Stimulated activated naive CD8-positive, alpha-beta T cell treated with anti-CD3 and anti-CD28 coated beads, Interleukin-15, amount 100 ng/mL, for 72 hours (primary cell): ENCODE data around the gene LHPP.
"Not testable (repeated sequence)": the region's sequence is repeated elsewhere in the genome, so short reads cannot be mapped to it uniquely, and the experiment has no call there.

Experiments
- ATAC-seq: fragments of 150-1000 bp; cut with Tn5 transposase; 2 replicates; pipeline ENCODE4 v1.10.0; 2021; ENCODE audit warnings: mild to moderate bottlenecking, moderate library complexity
- DNase-seq, 2 donors: peaks; one replicate each; pipeline ENCODE4 v3.0.0; 2021 to 2022
- H3K27ac Mint-ChIP-seq, 2 donors: one replicate each; pipeline ENCODE4 v1.8.0; 2022; ENCODE audit warnings: mild to moderate bottlenecking in 2 of 2, mixed read lengths in 2 of 2, moderate library complexity in 2 of 2
- H3K27me3 Mint-ChIP-seq: one replicate; pipeline ENCODE4 v1.8.0; 2022; ENCODE audit warnings: mixed read lengths
- H3K4me1 Mint-ChIP-seq: one replicate; pipeline ENCODE4 v1.8.0; 2022; ENCODE audit warnings: mild to moderate bottlenecking, mixed read lengths
- H3K4me3 Mint-ChIP-seq, 2 donors: one replicate each; pipeline ENCODE4 v1.8.0; 2022; ENCODE audit warnings: mild to moderate bottlenecking in 2 of 2, mixed read lengths in 2 of 2, moderate library complexity in 1 of 2
- H3K9me3 Mint-ChIP-seq, 2 donors: one replicate each; pipeline ENCODE4 v1.8.0; 2022; ENCODE audit warnings: mixed read lengths in 2 of 2

The LHPP gene

GRCh38 chr10:124538706-124539105 lies 77.1 kb downstream of the LHPP start:
- Mint-ChIP-seq H3K4me1 (peaks cover 19% of the 10 kb centered on the region), H3K4me3 (no peak overlapping the region), H3K9me3 (no peaks in the 10 kb centered on the region), H3K27ac (no peak overlapping the region), H3K27me3 (no peaks in the 10 kb centered on the region)
- DNase-seq (no peak), ATAC-seq (no peak)

DNA sequence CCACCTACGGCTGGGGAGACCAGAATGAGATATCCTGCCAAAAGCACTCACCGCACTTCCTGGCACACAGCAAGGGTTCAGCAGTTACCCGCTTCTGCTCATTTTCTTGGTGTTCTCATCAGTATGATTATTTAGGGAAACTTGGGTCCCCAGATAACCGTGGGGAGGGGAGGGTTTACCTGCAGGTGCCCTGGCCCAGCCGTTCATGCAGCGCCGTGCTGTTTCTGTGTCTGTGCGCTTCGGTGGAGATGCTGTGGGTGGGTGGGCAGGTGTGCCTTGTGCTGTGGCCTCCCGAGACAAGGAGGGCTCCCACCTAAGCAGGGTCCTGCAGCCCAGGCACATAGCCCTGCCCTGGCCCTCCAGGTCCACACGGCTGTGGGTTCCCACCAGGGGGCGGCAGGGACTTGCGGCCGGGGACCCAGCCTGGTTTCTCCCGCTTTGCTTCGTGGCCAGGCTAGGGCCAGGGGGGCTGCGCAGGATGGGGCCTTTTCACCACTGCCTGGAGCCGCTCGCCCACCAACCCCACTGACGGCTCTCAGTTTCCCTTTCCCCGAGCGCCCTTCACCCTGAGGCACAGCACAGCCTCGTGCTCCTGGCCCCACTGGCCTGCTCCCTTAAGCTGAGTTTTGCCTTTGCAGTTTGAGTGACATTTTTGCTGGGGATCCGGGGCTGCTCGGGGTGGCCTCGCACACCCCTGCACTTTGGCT lies 78.5 kb downstream of the LHPP start:
- peak overlapping the region in 1 of 2 donors; percentile 12 for H3K27ac Mint-ChIP-seq

GRCh38 chr10:124541076-124541903 lies 79.7 kb downstream of the LHPP start:
- Mint-ChIP-seq H3K4me1 (peaks cover 27% of the 10 kb centered on the region), H3K9me3 (no peaks in the 10 kb centered on the region), H3K27me3 (no peaks in the 10 kb centered on the region), H3K4me3 (no peak overlapping the region), H3K27ac (no peak overlapping the region)
- ATAC-seq (no peak), DNase-seq (no peak)

More for the DNA sequence above, 78.5 kb downstream of the LHPP start:
- Mint-ChIP-seq H3K4me3 (peak overlapping the region in 1 of 2 donors; percentile 15), H3K27me3 (no peaks in the 10 kb centered on the region), H3K9me3 (no peaks in the 10 kb centered on the region), H3K4me1 (peaks cover 18% of the 10 kb centered on the region)
- DNase-seq (peak; percentile 59 to 64), ATAC-seq (peak; percentile 74)

DNA sequence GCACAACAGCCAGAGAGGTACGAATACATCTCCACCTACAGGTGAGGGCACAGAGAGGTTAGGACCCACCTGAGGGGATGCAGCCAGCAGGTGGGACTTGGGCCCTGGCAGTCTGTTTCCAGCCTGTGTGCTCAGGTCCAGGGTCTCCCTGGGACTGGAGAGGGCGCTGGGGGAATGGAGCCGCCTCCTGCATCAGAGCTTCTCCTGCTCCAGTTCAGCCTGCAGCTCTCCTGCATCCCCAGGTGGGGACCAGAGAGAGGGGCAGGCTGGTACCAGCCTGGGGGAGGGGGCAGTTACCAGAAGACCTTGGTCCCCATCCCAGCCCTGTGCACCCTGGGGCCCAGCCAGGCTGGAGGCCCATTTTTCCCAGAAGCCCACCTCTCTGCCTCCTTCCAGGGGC lies 80.7 kb downstream of the LHPP start:
- Mint-ChIP-seq H3K9me3 (no peaks in the 10 kb centered on the region), H3K4me1 (peaks cover 27% of the 10 kb centered on the region), H3K27me3 (no peaks in the 10 kb centered on the region), H3K4me3 (no peak overlapping the region), H3K27ac (no peak overlapping the region)
- ATAC-seq (no peak), DNase-seq (no peak)

DNA sequence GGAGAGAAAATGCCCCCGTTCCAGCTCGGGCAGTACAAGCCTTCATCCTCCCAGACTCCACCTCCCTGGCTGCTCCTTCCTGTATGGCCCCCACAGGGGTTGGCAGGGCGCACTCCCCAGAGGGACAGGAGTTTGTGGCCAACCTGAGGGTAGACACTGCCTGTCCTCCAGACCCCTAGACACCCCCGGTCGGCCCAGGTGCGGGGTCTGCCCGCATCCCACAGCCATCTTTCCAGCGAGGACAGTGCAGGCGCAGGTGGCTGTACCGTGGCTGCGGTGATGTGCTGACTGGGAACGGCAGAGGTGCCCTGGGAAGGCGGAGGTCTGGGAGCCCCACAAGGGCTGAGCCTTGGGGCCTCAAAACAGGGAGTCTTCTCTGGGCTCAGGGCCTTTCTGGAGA lies 81.5 kb downstream of the LHPP start:
- Mint-ChIP-seq H3K4me1 (peaks cover 27% of the 10 kb centered on the region), H3K9me3 (no peaks in the 10 kb centered on the region), H3K4me3 (no peak overlapping the region), H3K27ac (no peak overlapping the region), H3K27me3 (no peaks in the 10 kb centered on the region)
- no peak for ATAC-seq
- DNase-seq, result no peak

- DNase-seq (no peak), ATAC-seq (peak; percentile 6)
- no peak overlapping the region for H3K4me3 Mint-ChIP-seq
- no peaks in the 10 kb centered on the region for H3K27me3 Mint-ChIP-seq
- peak overlapping the region in 1 of 2 donors; percentile 63 for H3K27ac Mint-ChIP-seq
- no peaks in the 10 kb centered on the region for H3K9me3 Mint-ChIP-seq
- peaks cover 27% of the 10 kb centered on the region for H3K4me1 Mint-ChIP-seq
Observed at GRCh38 chr10:124543971-124544370, 82.3 kb downstream of the LHPP start.

DNA sequence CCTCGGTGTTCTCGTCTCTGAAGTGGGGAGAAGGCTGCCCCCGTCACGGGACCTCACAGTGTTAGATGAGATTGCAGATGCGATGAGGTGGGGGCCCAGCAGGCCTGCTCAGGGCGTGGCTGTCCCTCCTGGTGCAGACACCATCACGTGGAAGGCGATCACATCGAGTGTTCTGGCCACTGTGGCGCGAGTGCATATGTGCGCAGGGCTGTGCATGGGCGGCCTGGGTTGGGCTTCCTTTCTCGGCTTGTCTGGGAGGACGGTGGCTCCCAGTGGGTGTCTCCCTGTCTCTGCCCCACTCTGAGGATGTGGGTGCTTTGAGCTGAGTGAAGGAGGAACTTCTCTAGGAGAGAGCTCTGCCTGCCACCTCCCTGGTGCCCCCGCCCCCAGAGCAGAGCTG lies 83.1 kb downstream of the LHPP start:
- Mint-ChIP-seq H3K27me3 (no peaks in the 10 kb centered on the region), H3K4me3 (no peak overlapping the region), H3K4me1 (peaks cover 26% of the 10 kb centered on the region), H3K9me3 (no peaks in the 10 kb centered on the region), H3K27ac (no peak overlapping the region)
- no peak for ATAC-seq
- no peak for DNase-seq

GRCh38 chr10:124545351-124546054 lies 83.9 kb downstream of the LHPP start:
- Mint-ChIP-seq H3K9me3 (no peaks in the 10 kb centered on the region), H3K27me3 (no peaks in the 10 kb centered on the region), H3K27ac (no peak overlapping the region), H3K4me1 (peaks cover 18% of the 10 kb centered on the region), H3K4me3 (peak overlapping the region in 1 of 2 donors; percentile 49)
- ATAC-seq, result no peak
- no peak for DNase-seq

- H3K4me1 Mint-ChIP-seq, result peaks cover 17% of the 10 kb centered on the region
- no peaks in the 10 kb centered on the region for H3K9me3 Mint-ChIP-seq
- H3K4me3 Mint-ChIP-seq, result no peak overlapping the region
- no peak for DNase-seq
- no peak for ATAC-seq
- H3K27ac Mint-ChIP-seq, result no peak overlapping the region
- no peaks in the 10 kb centered on the region for H3K27me3 Mint-ChIP-seq
Observed at GRCh38 chr10:124546055-124546369, 84.4 kb downstream of the LHPP start.

DNA sequence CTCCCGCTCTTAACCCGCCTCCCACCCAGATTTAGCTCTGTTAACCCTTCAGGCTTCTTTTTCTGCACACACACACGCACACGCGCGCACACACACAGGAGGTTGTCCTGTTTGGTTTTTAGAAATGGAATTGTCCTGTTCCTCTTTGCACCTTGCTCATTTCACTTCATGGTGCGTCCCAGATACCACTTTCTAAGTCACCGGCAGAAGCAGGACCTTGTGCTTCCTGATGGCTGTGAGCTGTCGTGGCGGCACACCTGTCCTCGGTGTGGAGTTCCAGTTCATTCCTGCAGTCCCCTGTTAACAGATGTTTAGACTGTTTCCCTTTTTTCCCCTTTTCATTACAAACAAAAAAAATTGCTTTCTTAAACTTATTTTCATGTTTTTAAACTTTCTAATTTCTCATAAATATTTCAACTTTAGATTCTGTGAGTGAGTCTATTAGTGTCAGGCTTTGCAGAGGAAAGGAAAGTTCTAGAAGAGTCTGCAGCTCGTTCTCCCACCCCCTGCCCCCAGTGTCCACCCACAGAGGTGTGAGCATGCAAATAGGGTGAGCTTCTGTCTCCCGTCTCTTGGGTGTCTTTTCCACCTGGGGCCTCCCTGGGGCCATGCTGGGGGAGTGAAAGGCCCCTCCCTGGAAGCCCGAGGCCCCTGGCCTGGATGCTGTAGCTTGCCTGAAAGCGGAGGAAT lies 85.5 kb downstream of the LHPP start:
- no peak overlapping the region for H3K27ac Mint-ChIP-seq
- ATAC-seq (no peak), DNase-seq (no peak)
- H3K4me3 Mint-ChIP-seq, result no peak overlapping the region
- H3K27me3 Mint-ChIP-seq, result no peaks in the 10 kb centered on the region
- no peaks in the 10 kb centered on the region for H3K9me3 Mint-ChIP-seq
- peaks cover 17% of the 10 kb centered on the region for H3K4me1 Mint-ChIP-seq

DNA sequence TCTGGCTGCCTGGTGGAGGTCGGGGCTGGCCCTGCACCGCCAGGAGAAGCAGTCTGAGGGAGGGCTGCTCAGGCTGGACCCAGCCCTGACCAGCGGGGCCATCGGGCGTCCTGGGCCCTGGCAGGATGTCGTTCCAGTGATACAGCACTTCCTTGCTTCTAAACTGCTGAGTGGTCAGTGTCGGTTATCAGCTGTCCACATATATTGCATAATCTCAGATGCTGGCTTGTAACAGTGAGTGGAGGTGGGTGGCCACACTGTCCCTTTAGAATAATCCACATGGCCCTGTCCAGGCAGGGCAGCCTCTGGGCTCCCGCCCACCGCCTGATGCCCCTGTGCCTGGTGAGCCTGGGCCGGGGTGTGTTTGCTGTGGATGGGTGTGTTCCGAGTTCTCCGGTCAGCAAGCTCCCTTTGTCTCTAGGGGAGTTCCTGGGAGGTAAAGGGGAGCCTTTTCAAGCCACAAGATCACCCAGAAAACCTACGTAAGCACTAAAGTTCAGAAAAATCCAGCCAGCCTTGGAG lies 86.1 kb downstream of the LHPP start:
- no peak overlapping the region for H3K4me3 Mint-ChIP-seq
- no peaks in the 10 kb centered on the region for H3K27me3 Mint-ChIP-seq
- no peak overlapping the region for H3K27ac Mint-ChIP-seq
- H3K4me1 Mint-ChIP-seq, result peaks cover 17% of the 10 kb centered on the region
- ATAC-seq, result no peak
- DNase-seq, result no peak
- no peaks in the 10 kb centered on the region for H3K9me3 Mint-ChIP-seq

GRCh38 chr10:124549171-124549570 lies 87.5 kb downstream of the LHPP start:
- not testable (repeated sequence) for DNase-seq, H3K27ac Mint-ChIP-seq, H3K4me3 Mint-ChIP-seq, H3K27me3 Mint-ChIP-seq, ATAC-seq, H3K9me3 Mint-ChIP-seq
- peaks cover 17% of the 10 kb centered on the region for H3K4me1 Mint-ChIP-seq

DNA sequence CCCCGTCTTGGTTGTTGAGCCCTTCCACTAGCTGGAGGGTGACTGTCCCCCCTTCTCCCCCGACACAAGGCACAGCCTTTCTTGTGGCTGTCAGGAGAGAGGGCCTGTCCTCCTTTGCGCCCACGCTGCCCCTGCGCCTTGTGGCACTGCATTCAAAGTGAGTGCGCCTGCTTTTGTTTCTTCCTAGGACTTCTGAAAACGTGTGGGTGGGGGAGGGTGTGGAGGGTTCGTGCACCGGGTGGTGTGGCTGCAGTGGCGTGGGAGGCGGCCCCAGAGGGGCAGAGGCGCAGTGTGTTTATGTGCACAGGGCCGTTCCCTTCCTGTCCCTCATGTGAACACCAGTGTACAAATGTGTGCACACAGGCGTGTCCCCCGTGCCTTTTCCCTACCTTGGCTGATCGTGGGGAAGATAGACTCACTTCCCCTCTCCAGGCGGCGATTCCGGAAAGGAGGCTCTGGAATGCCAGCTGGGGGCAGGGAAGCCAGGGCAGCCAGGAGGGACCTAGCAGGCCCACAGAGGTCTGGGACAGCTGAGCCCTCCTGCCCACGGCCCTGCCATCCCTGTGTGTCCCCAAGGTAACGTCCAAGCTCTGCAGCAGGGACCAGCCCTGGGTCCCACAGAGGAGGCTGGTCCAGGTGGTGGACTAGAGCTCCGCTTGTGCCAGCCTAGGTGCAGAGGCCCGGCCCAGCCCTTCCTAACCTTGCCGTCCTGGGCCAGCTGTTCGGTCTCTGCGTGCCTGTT lies 88.8 kb downstream of the LHPP start:
- peaks cover 5% of the 10 kb centered on the region for H3K4me1 Mint-ChIP-seq
- DNase-seq (no peak), ATAC-seq (peak; percentile 3)
- H3K27ac Mint-ChIP-seq, result no peak overlapping the region
- H3K4me3 Mint-ChIP-seq, result no peak overlapping the region
- no peaks in the 10 kb centered on the region for H3K9me3 Mint-ChIP-seq
- no peaks in the 10 kb centered on the region for H3K27me3 Mint-ChIP-seq

DNA sequence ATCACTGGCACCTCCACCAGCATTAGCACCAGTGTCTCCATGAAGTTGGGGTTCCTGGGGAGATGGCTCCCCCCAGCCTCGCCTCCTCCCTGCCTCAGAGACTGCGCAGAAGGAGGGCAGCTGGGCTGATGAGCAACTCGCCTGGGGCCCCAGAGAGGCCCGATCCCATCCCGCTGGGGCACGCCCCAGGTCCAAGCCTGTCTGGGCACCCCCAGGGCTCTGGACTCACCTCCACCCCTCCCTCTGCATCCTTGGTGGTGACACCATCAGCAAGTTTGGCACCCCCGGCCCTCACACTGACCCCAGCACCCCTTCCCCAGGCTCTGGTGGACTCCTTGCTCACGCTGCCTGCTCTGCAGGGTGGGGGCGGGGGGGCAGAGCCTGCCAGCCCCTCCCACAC lies 89.5 kb downstream of the LHPP start:
- no peak for DNase-seq
- no peak overlapping the region for H3K27ac Mint-ChIP-seq
- no peaks in the 10 kb centered on the region for H3K9me3 Mint-ChIP-seq
- peak; percentile 36 for ATAC-seq
- no peaks in the 10 kb centered on the region for H3K4me1 Mint-ChIP-seq
- H3K4me3 Mint-ChIP-seq, result no peak overlapping the region
- no peaks in the 10 kb centered on the region for H3K27me3 Mint-ChIP-seq

DNA sequence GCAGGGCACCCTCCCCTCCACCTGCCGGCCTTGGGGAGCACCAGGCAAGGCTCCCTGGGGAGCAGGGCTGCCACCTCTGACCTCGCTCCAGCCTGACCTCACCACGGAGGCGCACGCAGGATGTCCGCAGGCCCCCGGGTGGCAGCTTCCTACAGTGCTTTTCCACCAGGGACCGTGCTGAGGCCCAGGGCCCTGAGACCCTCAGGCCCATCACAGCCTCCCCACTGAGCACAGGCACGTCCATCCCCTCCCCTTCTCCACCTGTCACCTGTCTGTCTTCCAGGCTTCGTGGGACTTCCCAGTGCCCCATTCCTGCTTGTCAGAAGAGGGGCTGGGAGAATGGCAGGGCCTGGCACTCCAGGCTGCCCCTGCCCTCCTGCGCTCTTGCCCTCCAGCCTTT lies 90.1 kb downstream of the LHPP start:
- Mint-ChIP-seq H3K9me3 (no peaks in the 10 kb centered on the region), H3K27me3 (no peaks in the 10 kb centered on the region), H3K4me3 (no peak overlapping the region), H3K4me1 (no peaks in the 10 kb centered on the region), H3K27ac (no peak overlapping the region)
- ATAC-seq (peak; percentile 17), DNase-seq (no peak)
